CD4-positive, alpha-beta T cell (primary cell): ENCODE results near the gene TBC1D22A. TPM values are rescaled to one million over a fixed set of nuclear protein-coding genes. Genes with fewer than 3 reads are reported as not detected.

ENCODE experiments used
- ATAC-seq: fragments of 200-7000 bp; cut with Tn5 transposase; one replicate; pipeline ENCODE4 v1.10.0; 2022; ENCODE audit warnings: mild to moderate bottlenecking; ENCODE audit not compliant: poor library complexity
- CTCF ChIA-PET: fragments of 350-600 bp; sonication (Branson Sonifier 250); formaldehyde crosslinking; loops from one replicate; lab custom pipeline; 2021; ENCODE audit warnings: antibody characterized with exemption, inconsistent platforms; lab: Charles Lee
- POLR2A ChIA-PET: fragments of 350-600 bp; sonication (Branson Sonifier 250); formaldehyde crosslinking; loops from one replicate; lab custom pipeline; 2021; ENCODE audit warnings: antibody characterized with exemption, inconsistent platforms; lab: Charles Lee
- DNase-seq, 14 experiments: peaks; one replicate each; pipeline ENCODE4 v3.0.0-alpha.2; 2013 to 2020; ENCODE audit warnings: mixed read lengths in 2 of 14
- H3K27ac ChIP-seq, 2 donors: one replicate each; pipeline versions ENCODE4 v1.5.1 to v1.7.0; 2013; ENCODE audit warnings: low read length in 2 of 2, low read depth in 1 of 2, mild to moderate bottlenecking in 1 of 2
- H3K27me3 ChIP-seq, 2 experiments: 1 replicate in 1 of 2; 2 replicates in 1 of 2; pipeline versions ENCODE4 v1.6.1 to v1.7.0; 2013; ENCODE audit warnings: low read length in 2 of 2, control low read depth in 1 of 2, mild to moderate bottlenecking in 1 of 2, moderate library complexity in 1 of 2; ENCODE audit not compliant: insufficient read depth in 2 of 2, control insufficient read depth in 1 of 2
- H3K36me3 ChIP-seq: one replicate; pipeline ENCODE4 v1.6.1; 2013; ENCODE audit warnings: low read length, control low read depth; ENCODE audit not compliant: insufficient read depth
- H3K4me1 ChIP-seq: one replicate; pipeline ENCODE4 v1.6.1; 2013; ENCODE audit warnings: low read length, control low read depth; ENCODE audit not compliant: insufficient read depth
- H3K4me3 ChIP-seq: one replicate; pipeline ENCODE4 v1.5.1; 2013; ENCODE audit warnings: mild to moderate bottlenecking, low read length, moderate library complexity
- H3K9me3 ChIP-seq, 2 experiments: 1 replicate in 1 of 2; 2 replicates in 1 of 2; pipeline versions ENCODE4 v1.6.1 to v1.7.0; 2013; ENCODE audit warnings: low read length in 2 of 2, mild to moderate bottlenecking in 2 of 2, control low read depth in 1 of 2, moderate library complexity in 1 of 2; ENCODE audit not compliant: control insufficient read depth in 1 of 2, insufficient read depth in 1 of 2
- H3K27ac Mint-ChIP-seq: one replicate; pipeline ENCODE4 v1.8.0; 2020; ENCODE audit warnings: mixed read lengths
- H3K27me3 Mint-ChIP-seq: one replicate; pipeline ENCODE4 v1.8.0; 2021; ENCODE audit warnings: mixed read lengths
- H3K36me3 Mint-ChIP-seq: one replicate; pipeline ENCODE4 v1.8.0; 2021; ENCODE audit warnings: low read depth, mixed read lengths
- H3K4me1 Mint-ChIP-seq: one replicate; pipeline ENCODE4 v1.8.0; 2021; ENCODE audit warnings: low read depth, mixed read lengths
- H3K4me3 Mint-ChIP-seq: one replicate; pipeline ENCODE4 v1.8.0; 2020; ENCODE audit warnings: mild to moderate bottlenecking, mixed read lengths
- H3K9me3 Mint-ChIP-seq: one replicate; pipeline ENCODE4 v1.8.0; 2020; ENCODE audit warnings: mixed read lengths
- intact Hi-C, 2 experiments: fragments of 100-400 bp; cut with DNase I in 1 of 2; cut with micrococcal nuclease in 1 of 2; formaldehyde crosslinking; loops; one replicate each; pipeline versions ENCODE4 v1.15.1 to v1.9.0; 2023 to 2025; cut with DNase I, micrococcal nuclease
- total RNA-seq, 174 experiments: library from RNA in 2 of 174; stranded (reverse) in 2 of 174; gene quantifications; one replicate each; pipeline ENCODE4 v1.2.3 and lab custom pipeline; 2021 to 2026
- TF ChIP-seq, protein P1 (sequence below): fragments of 200-600 bp; IDR thresholded peaks from one replicate; pipeline ENCODE4 v1.8.0; 2022; ENCODE audit warnings: antibody characterized with exemption, mild to moderate bottlenecking

Gene TBC1D22A
- total RNA-seq, 2 experiments from 2014 or later: 27.1 to 31.7 TPM

DNA sequence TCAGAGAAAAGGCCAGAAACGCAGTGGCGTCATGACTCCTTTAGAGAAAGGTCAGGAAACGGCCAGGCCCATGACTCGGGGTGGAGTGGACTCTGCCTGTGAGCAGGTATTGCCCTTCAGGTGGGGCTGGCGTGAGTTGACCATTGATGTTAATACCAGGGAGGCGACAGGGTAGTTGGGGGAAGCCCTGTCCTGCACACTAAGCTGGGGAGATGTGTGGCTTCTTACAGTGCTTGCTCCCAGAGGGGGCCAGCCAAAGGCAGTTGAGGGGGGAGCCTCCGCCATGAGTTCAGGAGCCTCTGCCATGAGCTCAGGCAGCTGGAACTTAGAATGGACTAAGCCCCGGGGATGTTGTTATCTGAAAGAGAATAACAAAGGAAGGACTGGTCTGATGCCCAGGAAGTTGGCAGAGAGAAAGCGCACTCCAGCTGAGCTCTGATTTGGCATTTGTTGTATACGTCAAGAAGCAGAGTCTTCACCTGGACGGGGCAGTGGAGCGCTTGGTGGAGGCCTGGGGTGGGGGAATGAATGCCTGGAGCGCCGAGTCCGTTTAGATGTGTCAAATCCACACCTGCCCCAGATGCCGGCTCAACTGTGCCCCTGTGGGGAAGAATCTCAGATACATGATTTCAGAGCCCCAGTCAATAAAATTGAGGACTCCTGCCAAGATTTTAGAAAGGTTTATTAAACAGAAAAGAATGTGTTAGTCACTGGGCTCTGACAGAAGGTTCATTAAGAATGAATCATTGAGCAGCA, 222.5 kb downstream of the TBC1D22A start:
- Histone ChIP-seq H3K9me3 (no peaks in the 10 kb centered on the region), H3K27me3 (no peaks in the 10 kb centered on the region), H3K27ac (no peak overlapping the region), H3K4me1 (no peaks in the 10 kb centered on the region), H3K36me3 (peaks cover 3% of the 10 kb centered on the region), H3K4me3 (no peak overlapping the region)
- Mint-ChIP-seq H3K9me3 (no peaks in the 10 kb centered on the region), H3K27ac (no peak overlapping the region), H3K27me3 (no peaks in the 10 kb centered on the region), H3K36me3 (peaks cover 15% of the 10 kb centered on the region), H3K4me3 (no peak overlapping the region), H3K4me1 (peaks cover 4% of the 10 kb centered on the region)
- ChIA-PET CTCF (no interaction called here), POLR2A (no interaction called here)
- DNase-seq (no peak), ATAC-seq (no peak)
- intact Hi-C loops: no loop called here
- TF ChIP-seq, protein P1, sequence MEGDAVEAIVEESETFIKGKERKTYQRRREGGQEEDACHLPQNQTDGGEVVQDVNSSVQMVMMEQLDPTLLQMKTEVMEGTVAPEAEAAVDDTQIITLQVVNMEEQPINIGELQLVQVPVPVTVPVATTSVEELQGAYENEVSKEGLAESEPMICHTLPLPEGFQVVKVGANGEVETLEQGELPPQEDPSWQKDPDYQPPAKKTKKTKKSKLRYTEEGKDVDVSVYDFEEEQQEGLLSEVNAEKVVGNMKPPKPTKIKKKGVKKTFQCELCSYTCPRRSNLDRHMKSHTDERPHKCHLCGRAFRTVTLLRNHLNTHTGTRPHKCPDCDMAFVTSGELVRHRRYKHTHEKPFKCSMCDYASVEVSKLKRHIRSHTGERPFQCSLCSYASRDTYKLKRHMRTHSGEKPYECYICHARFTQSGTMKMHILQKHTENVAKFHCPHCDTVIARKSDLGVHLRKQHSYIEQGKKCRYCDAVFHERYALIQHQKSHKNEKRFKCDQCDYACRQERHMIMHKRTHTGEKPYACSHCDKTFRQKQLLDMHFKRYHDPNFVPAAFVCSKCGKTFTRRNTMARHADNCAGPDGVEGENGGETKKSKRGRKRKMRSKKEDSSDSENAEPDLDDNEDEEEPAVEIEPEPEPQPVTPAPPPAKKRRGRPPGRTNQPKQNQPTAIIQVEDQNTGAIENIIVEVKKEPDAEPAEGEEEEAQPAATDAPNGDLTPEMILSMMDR: no peak

DNA sequence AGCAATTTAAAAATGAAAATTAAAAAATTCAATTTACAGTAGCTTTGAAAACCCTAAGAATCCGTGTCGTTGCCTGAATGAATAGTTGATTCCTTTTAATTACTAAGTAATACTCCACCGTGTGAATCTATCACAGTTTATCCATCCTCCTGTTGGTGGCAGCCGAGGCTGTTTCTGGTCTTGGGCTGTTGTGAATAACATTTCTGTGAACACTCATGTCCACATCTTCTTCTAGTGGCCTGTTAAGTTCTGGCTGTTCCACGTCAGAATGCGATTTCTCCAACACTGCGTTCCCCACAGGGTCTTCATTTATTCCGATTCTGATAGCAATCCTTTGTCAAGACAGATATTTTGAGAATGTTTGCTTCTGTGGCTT, 223.0 kb downstream of the TBC1D22A start:
- CTCF ChIA-PET: no interaction called here
- POLR2A ChIA-PET: no interaction called here
- Histone ChIP-seq H3K4me3 (no peak overlapping the region), H3K9me3 (no peaks in the 10 kb centered on the region), H3K27me3 (no peaks in the 10 kb centered on the region), H3K27ac (no peak overlapping the region), H3K36me3 (peaks cover 6% of the 10 kb centered on the region), H3K4me1 (no peaks in the 10 kb centered on the region)
- TF ChIP-seq, protein P1: no peak
- no peaks in the 10 kb centered on the region for H3K9me3 Mint-ChIP-seq
- peaks cover 4% of the 10 kb centered on the region for H3K4me1 Mint-ChIP-seq
- H3K27me3 Mint-ChIP-seq: no peaks in the 10 kb centered on the region
- intact Hi-C loops: no loop called here
- no peak overlapping the region for H3K4me3 Mint-ChIP-seq
- DNase-seq: no peak
- H3K36me3 Mint-ChIP-seq: peaks cover 15% of the 10 kb centered on the region
- H3K27ac Mint-ChIP-seq: no peak overlapping the region
- no peak for ATAC-seq

DNA sequence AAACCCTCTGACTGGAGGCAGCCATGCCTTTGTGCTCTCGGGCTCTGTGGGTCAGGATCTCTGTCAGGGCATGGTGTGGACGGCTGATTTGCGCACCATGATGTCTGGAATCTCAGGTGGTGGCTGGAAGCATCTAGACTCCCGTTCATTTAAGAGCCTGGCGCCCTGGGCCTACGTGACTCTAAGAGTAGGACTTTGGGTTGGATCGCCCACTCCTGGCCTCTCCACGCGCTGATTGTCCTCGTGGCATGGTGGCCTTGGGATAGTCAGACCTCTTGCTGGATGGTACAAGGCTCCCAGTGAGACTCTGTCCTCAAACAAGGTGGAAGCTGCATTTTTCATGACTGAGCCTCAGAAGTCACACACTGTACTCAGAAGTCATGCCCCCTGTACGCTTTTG, 224.3 kb downstream of the TBC1D22A start:
- intact Hi-C loops: no loop called here
- H3K27ac ChIP-seq: no peak overlapping the region
- DNase-seq (no peak), ATAC-seq (no peak)
- Mint-ChIP-seq H3K27ac (no peak overlapping the region), H3K4me3 (no peak overlapping the region), H3K36me3 (peaks cover 22% of the 10 kb centered on the region), H3K27me3 (no peaks in the 10 kb centered on the region), H3K9me3 (no peaks in the 10 kb centered on the region), H3K4me1 (peaks cover 4% of the 10 kb centered on the region)
- no peak overlapping the region for H3K4me3 ChIP-seq
- peaks cover 3% of the 10 kb centered on the region for H3K36me3 ChIP-seq
- TF ChIP-seq, protein P1: no peak
- no peaks in the 10 kb centered on the region for H3K27me3 ChIP-seq
- H3K9me3 ChIP-seq: no peaks in the 10 kb centered on the region
- no peaks in the 10 kb centered on the region for H3K4me1 ChIP-seq
- POLR2A ChIA-PET: no interaction called here
- CTCF ChIA-PET: no interaction called here
